Testis (tissue), 3 donors: Measurements from ENCODE around the gene STAP2. TPM values are rescaled to one million over a fixed set of nuclear protein-coding genes. Genes with fewer than 3 reads are reported as not detected.

Experiments
- DNase-seq: peaks from one replicate; pipeline ENCODE4 v3.0.0-alpha.2; 2019
- H3K27ac ChIP-seq, 2 donors: fragments of 200-600 bp; sonication (generic); one replicate each; pipeline ENCODE4 v1.5.1; 2019
- H3K27me3 ChIP-seq: fragments of 200-600 bp; sonication (generic); one replicate; pipeline ENCODE4 v1.5.1; 2019
- H3K36me3 ChIP-seq: fragments of 200-600 bp; sonication (generic); one replicate; pipeline ENCODE4 v1.5.1; 2017; ENCODE audit warnings: low read depth; ENCODE audit errors: missing control alignments
- H3K4me1 ChIP-seq: fragments of 200-600 bp; sonication (generic); one replicate; pipeline ENCODE4 v1.5.1; 2019
- H3K4me3 ChIP-seq, 2 donors: fragments of 200-600 bp; sonication (generic); one replicate each; pipeline ENCODE4 v1.5.1; 2017 to 2019
- H3K9me3 ChIP-seq: fragments of 200-600 bp; sonication (generic); one replicate; pipeline ENCODE4 v1.5.1; 2017
- POLR2A ChIP-seq: fragments of 450-650 bp; IDR thresholded peaks from one replicate; pipeline ENCODE4 v1.6.1; 2017; ENCODE audit warnings: antibody characterized with exemption, mild to moderate bottlenecking, moderate library complexity
- WGBS, 2 donors: methylation state at CpG; one replicate each; pipeline ENCODE4 v1.1.5; 2018; 5-methylcytosine and 5-hydroxymethylcytosine counted together
- intact Hi-C: fragments of 100-400 bp; cut with DNase I; formaldehyde crosslinking; loops from one replicate; pipeline ENCODE4 v1.15.1; 2023; ENCODE audit warnings: low total_unique reads
- polyA plus RNA-seq: library from polyadenylated mRNA; stranded (reverse); fragments of 350-450 nt; fragmentation: Illumina TruSeq; extraction: RNeasy Lipid Tissue Mini Kit (QIAGEN cat#74804); gene quantifications from one replicate; pipeline ENCODE4 v1.2.3, GENCODE V29; 2014; ENCODE audit warnings: low read depth, low replicate concordance; ENCODE audit not compliant: insufficient read depth
- total RNA-seq, 2 donors: library from RNA; depleted of rRNA; stranded (reverse); fragments of >200 nt; gene quantifications; one replicate each; pipeline ENCODE4 v1.2.3, GENCODE V29; 2016
- TF ChIP-seq, protein P1 (sequence below), 3 experiments: fragments of 450-650 bp in 2 of 3; fragments of 200-600 bp in 1 of 3; sonication (generic) in 1 of 3; IDR thresholded peaks; one replicate each; pipeline ENCODE4 v1.5.1; 2016 to 2019; ENCODE audit warnings: antibody characterized with exemption in 3 of 3, mild to moderate bottlenecking in 2 of 3, moderate library complexity in 1 of 3

Gene STAP2
- total and polyA plus RNA-seq, 3 donors from 2014 or later: 5.3 to 6.4 (median 6.2) TPM

- H3K27me3 ChIP-seq: no peaks in the 10 kb centered on the region
- no peaks in the 10 kb centered on the region for H3K4me1 ChIP-seq
- no peak overlapping the region for H3K27ac ChIP-seq
- WGBS, 2 donors: 61 to 73% methylated on average over 7 of the region's 7 CpGs
- no peaks in the 10 kb centered on the region for H3K36me3 ChIP-seq
- intact Hi-C loops: no loop called here
- no peaks in the 10 kb centered on the region for H3K9me3 ChIP-seq
- no peak for DNase-seq
- H3K4me3 ChIP-seq: peak overlapping the region in 1 of 2 donors; percentile 20
- TF ChIP-seq, protein P1, sequence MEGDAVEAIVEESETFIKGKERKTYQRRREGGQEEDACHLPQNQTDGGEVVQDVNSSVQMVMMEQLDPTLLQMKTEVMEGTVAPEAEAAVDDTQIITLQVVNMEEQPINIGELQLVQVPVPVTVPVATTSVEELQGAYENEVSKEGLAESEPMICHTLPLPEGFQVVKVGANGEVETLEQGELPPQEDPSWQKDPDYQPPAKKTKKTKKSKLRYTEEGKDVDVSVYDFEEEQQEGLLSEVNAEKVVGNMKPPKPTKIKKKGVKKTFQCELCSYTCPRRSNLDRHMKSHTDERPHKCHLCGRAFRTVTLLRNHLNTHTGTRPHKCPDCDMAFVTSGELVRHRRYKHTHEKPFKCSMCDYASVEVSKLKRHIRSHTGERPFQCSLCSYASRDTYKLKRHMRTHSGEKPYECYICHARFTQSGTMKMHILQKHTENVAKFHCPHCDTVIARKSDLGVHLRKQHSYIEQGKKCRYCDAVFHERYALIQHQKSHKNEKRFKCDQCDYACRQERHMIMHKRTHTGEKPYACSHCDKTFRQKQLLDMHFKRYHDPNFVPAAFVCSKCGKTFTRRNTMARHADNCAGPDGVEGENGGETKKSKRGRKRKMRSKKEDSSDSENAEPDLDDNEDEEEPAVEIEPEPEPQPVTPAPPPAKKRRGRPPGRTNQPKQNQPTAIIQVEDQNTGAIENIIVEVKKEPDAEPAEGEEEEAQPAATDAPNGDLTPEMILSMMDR (IDR thresholded peaks at IDR 0.05): no peak
- no peak for TF ChIP-seq POLR2A
These were observed 33.4 kb downstream of the STAP2 start for GRCh38 chr19:4305257-4305612.

DNA sequence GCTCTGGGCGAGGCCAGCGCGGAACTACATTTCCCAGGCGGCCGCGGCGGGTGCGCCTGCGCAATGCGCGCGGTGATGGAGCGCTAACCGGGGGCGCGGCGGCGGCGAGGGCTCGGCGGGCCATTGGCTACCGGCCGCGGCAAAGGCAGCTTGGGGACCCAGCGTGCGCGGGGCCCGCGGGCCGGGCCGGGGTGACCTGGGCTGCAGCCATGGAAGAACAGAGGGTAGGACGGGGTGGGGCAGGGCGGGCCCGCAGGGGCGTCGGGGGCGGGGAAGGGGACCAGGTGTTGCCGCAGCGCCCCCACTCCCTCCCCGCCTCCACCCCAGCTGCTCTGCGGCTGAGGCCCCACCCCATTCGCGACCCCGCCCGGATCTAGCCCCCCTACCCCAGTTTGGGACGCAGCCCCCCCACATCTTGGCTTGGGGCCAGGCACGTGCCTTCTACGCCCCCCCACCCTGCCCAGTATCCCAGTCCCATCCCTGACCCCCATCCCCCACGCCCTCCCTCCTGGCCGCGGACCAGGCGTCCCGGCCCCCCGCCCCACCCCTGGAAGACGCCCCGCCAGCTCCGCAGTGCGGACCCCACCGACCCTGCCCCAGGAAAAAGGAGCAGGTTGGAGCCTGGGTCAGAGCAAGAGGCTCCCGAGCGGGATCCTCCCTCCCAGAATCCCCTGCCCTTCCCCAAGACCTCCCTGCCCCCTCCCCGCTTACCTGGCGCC, 33.9 kb downstream of the STAP2 start, which contains the start of gene FSD1:
FSD1 (plus strand) TSS at position 61 of the 719 bp plus-strand sequence; CDS start at position 210, 149 bp downstream.
- peak; percentile 43 for DNase-seq
- Histone ChIP-seq H3K27me3 (no peaks in the 10 kb centered on the region), H3K27ac (no peak within 1 kb of the TSS), H3K4me3 (peak within 1 kb of the TSS; percentile 20 to 41), H3K36me3 (no peaks in the 10 kb centered on the region), H3K4me1 (no peaks in the 10 kb centered on the region), H3K9me3 (no peaks in the 10 kb centered on the region)
- intact Hi-C loops: no loop called here
- WGBS, 2 donors: 4 to 5% methylated on average over 11 to 52 of the region's 63 CpGs
- TF ChIP-seq, protein P1 (IDR thresholded peaks at IDR 0.05): no peak
- TF ChIP-seq POLR2A: no peak

DNA sequence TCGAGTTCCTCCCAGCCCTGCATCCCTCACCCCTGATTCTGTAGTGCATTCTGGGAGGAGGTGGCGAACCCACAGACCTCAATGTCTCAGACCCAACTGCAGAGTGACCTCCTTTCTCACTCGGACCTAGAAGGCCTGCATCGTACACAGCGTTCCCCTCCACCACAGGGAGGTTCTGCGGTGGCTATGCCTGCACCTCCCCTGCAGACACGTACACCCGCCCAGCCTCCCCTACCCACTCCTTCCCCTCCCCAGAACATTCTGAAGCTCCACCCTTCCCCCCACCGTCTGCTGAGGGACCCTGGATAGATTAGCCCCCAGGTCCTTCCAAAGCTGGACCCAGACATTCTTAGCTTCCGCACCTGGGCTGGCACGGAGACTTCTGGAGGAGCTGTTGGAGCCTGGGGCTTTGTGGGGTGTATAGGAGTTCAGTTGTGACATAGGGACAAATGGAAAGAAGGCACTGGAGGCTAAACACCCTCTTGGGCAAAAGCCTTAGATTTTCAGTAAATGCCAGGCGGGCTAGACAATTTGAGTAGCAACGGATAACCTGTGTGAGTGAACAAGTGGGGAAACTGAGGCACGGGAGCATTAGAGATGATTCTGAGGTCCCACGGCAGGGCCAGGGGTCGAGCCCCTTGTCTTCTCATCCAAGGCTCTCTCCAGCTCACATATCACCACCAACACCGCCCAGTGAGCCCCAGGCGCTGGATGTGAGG, 34.6 kb downstream of the STAP2 start:
- Histone ChIP-seq H3K27ac (no peak overlapping the region), H3K4me3 (peak overlapping the region; percentile 20 to 41), H3K36me3 (no peaks in the 10 kb centered on the region), H3K4me1 (no peaks in the 10 kb centered on the region), H3K9me3 (no peaks in the 10 kb centered on the region), H3K27me3 (no peaks in the 10 kb centered on the region)
- intact Hi-C loops: no loop called here
- WGBS, 2 donors: 28 to 38% methylated on average over 13 to 18 of the region's 18 CpGs
- no peak for TF ChIP-seq POLR2A
- TF ChIP-seq, protein P1 (IDR thresholded peaks at IDR 0.05): no peak
- DNase-seq: no peak

GRCh38 chr19:4302243-4302640, 36.4 kb downstream of the STAP2 start, which contains the start of gene TMIGD2:
Gene TMIGD2, minus strand, starts transcription at chr19:4302389. Its CDS starts 4 bp downstream, at chr19:4302385.
- H3K9me3 ChIP-seq: no peaks in the 10 kb centered on the region
- TF ChIP-seq, protein P1 (IDR thresholded peaks at IDR 0.05): no peak
- no peak for TF ChIP-seq POLR2A
- no peak within 1 kb of the TSS for H3K27ac ChIP-seq
- no peaks in the 10 kb centered on the region for H3K36me3 ChIP-seq
- WGBS, 2 donors: 69 to 73% methylated on average over 8 of the region's 8 CpGs
- no peaks in the 10 kb centered on the region for H3K4me1 ChIP-seq
- intact Hi-C loops: no loop called here
- no peak within 1 kb of the TSS for H3K4me3 ChIP-seq
- no peaks in the 10 kb centered on the region for H3K27me3 ChIP-seq
- DNase-seq: no peak
